ENCODE results near the gene LRBA.
A peak's percentile ranks its signal among the peaks of the same experiment; 100 is the strongest.

The LRBA gene

DNA sequence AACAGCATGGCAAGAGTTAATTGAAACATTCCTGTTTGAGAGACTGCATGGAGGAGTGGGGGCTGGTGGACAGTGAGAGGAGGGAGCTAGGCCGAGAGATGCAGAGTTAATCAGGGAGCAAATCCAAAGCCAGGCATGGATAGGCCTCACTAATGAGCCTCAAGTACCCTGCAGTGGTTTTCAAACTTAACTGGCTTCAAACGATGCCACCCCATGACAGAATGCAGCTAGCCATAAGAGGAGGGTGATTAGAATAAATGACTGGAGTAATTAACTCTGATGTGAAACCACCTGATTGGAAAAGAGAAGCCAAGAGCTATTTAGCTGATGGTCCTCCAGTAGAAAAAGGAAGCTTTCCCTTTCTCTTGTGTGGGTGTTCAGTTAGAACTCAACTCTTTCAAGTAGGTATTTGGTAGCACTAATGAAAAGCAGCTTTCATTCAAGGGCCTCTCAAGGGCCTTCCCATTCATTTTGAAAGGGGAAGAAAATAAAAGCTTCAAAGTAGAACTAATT is 648.5 kb downstream of the LRBA start:
- no peak for DNase-seq (ENCODE audit: low read depth)

DNA sequence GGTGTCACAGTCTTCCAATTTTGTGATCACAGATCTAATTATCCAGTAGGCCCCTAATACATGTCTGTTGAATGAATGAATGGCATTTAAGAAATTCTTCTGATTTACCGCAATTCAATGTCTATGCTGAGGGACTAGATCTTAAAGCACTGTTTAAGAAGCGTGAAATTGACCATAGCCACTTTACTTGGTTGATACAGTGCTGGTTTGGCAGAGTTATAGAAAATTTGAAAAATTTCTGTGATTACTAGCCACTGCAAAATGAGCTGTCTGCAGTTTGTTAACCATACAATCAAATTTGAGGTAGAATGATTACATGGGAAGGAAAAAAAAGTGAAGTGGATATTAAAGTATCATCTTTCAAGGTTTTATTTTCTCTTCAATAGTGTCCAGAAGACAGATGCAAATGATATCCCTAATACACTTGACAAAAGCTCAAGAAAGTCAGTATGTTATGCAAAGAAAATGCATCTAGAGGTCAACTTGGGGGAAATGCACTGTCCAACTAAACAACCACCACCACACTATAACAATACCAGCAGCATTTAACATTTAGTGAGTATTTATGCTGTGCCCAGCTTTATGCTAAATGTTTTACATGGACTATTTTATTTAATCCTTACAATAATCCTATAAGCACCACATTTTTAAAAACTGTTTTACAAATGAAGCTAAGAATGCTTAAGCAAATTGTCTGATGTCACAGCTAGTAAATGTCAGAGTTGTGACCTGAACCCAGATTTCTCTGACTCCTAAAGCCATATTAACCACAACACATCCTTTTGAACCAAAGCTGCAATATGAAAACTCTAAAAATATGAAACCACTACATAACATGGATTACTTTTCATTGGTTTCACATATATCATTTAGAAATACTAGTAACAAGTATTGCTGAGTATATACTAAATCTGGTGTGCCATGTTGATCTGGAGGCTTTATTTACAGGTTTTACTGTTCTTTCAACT is 651.1 kb downstream of the LRBA start:
- DNase-seq (ENCODE audit: low read depth) = no peak

DNA sequence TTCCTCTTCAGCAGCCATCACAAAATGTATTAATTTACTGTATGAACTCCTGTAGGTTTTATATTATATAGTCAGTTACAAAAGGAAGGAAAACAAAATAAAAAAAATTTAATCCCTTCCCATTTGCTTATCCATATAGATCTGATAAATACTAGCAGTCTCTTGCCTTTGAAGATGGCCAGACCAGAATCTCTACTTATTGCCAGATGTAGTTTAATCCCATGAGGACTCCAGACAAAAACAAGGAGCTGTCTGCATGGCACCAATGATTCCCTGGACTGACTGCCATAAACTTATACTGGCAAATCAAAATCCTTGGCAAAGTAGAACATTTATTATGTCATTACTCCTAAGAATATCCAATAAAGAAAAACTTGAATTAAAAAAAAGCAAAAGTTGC is 656.4 kb downstream of the LRBA start:
- no peak for DNase-seq (ENCODE audit: low read depth)

DNA sequence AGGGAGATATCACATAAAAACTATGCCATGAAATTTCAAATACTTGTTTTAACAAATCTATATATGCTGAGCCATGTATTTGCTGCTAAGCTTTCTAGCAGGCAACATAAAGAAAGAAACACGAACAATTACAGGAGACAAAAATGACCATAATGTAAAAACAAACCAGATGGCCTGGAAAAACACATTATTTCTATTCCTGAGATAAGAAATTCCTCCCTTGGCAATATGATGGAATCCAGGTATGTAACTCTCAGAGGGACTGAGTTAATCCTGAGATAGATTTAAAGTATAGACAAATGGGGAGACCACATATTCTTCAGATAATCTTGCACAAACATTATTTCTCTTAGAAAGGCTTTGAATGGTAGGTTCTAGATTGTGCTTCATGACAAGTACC is 657.3 kb downstream of the LRBA start:
- DNase-seq (ENCODE audit: low read depth) = no peak

DNA sequence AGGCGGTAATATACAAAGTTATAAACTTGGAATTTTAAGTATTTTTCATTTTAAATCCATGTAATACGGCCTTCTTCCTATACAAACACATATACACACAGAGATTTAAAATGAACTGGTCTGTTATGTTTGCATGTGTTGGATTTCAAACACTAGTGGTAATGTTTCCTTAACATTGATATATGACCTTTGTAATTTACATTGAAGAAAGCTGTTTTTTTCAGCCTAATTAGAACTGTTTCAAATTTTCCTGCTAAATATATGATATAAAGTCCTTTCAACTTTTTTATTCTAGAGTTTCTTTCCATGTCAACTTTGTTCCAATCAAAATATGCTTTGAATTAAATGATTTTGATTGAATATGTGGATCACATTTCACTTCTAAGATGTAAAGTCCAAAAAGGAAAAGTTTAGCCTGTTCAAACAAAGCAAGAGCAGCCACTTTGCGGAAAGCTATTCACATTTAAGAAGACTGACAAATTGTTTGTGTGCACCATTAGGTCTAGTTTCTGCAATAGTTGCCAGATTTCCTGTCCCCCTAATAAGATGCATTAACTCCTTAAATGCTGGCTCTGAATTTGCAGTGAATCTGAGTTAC is 659.1 kb downstream of the LRBA start:
- no peak for DNase-seq (ENCODE audit: low read depth)

DNA sequence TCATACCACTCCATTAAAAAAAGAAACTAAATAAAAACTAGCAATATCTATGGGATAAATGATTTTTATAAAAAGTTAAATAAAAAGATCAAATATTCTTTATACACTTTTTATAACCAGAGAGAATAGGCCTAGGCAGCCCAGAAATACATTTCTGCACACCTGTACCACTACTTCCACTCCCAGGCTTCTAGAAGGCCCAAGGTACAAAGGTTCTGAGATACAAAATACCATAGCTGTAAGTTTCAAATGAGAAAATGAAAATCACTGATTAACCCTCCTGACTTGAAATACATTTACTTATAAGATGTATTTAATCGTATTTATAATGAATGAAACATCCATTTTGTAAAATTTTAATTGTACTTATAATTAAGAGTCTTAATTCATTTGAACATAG is 659.7 kb downstream of the LRBA start:
- DNase-seq (ENCODE audit: low read depth) = no peak

DNA sequence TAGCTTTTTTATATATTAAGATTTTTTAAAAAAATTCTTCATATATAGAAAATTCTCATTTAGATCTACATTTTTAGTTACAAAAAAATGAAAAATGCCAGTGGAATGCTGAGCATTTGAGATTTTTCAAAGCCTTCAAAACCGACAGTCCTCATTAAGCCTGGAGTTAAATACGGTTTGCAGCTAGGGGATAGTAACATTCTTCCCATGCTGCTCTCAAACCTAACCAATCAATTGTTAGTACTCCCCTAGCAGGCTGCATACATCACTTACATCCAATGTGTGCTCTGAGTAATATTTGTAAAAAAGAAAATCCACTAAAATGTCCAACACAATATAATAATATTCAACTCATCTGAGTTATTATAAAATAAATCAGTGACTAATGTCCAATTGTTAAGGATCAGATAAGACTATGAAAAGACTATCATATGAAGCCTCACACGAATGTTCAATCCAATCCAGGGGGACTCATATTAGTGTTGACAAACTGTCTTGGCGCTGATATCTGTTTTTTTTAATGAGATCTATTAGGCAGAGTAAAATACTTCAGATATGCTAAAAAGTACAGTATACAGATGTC is 660.8 kb downstream of the LRBA start:
- no peak for DNase-seq (ENCODE audit: low read depth)

DNA sequence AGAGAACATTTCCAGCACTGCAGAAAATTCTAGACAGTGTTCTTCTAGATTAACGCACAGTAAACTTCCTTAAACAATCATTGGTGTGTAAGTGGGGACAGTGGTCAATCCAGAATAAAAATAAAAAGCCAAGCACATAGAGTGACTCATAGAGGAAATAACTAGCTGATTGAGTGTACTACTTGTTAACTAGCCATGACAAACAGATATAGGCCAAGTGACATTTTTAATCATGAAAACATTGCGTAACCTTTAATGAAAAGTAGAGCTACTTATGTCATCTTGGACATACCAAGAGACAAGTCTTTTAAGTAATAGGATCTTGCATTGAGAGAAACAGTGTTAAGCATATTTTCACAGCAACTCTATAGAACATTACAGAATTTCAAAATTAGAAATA is 667.0 kb downstream of the LRBA start:
- DNase-seq (ENCODE audit: low read depth) = peak; percentile 17

DNA sequence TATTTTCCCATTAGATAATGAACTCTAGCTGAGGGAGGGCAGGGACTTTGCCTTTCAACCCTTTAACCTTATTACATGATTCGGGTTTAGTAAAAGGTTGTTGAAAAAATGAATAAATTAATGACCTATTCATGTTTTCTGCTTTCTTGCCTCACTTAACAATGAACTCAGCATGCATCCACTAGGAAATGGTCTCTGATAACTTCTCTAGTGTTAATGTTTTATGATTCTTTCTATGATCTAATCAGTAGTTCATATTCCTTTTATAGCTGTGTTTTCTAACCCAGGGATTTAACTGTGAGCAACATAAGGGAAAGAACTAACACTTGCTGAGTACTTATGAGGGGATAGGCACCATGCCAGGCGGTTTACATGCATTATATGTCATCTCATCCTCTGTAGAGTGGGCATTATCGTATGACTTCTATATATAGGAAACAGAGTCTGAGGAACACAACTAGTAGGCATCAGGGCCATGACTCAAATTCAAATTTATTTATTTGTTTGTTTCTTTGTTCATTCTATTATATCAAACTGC is 669.8 kb downstream of the LRBA start:
- DNase-seq (ENCODE audit: low read depth) = no peak

DNA sequence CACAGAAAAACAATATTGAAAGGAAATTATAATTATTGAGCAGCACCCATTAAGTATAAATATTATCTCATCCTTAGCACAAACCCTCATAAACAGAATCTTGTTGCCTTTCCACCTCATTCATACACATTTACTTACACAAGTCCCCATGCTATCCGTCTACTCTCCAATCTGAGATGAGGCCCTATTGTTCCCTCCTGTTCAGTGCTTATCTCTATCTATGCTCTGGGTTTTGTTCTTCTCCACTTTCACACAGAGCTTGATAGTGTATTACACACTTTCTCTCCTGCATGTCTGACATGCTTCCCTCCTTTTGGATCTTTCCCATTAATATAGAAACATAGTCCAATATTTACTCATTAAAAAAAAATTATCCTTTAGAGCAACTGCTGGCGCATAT is 671.3 kb downstream of the LRBA start:
- DNase-seq (ENCODE audit: low read depth) = no peak

DNA sequence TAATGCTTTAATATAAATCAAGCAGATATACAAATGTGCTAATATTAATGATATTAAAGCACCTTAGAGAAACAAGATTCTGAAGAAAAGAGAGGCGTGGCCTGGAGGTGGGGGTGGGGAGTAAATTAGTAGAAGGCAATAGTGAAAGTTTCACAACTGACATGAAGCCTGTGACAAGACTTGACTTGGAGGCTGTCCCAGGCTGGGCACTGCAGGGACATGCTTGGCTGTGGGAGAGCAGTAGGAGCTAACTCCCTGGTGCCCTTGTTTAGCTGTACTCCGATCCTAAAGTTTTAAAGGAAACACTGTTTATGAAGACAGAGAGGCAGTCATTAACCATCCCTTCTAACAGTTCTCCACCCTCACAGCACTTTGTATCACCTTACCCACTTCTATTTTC is 672.1 kb downstream of the LRBA start:
- DNase-seq (ENCODE audit: low read depth) = no peak

DNA sequence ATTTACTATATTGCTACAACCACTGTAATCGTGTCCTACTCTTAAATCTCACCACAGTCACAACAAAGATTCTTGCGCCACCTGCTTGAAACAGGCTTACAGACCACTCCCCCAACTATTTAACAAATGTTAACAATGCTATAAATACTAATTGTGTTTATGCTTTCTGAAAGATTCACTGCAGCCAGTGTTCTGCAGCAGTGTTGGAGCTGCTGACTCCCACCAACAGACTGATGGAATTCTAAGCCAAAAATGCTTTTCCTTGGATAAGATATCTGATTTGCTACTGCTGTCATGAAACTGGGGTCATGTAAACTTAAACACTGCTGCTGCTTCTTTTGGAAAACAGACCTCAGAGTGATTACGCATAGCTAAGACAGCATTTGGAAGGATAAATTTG is 677.4 kb downstream of the LRBA start:
- peak; percentile 48 for DNase-seq (ENCODE audit: low read depth)

DNA sequence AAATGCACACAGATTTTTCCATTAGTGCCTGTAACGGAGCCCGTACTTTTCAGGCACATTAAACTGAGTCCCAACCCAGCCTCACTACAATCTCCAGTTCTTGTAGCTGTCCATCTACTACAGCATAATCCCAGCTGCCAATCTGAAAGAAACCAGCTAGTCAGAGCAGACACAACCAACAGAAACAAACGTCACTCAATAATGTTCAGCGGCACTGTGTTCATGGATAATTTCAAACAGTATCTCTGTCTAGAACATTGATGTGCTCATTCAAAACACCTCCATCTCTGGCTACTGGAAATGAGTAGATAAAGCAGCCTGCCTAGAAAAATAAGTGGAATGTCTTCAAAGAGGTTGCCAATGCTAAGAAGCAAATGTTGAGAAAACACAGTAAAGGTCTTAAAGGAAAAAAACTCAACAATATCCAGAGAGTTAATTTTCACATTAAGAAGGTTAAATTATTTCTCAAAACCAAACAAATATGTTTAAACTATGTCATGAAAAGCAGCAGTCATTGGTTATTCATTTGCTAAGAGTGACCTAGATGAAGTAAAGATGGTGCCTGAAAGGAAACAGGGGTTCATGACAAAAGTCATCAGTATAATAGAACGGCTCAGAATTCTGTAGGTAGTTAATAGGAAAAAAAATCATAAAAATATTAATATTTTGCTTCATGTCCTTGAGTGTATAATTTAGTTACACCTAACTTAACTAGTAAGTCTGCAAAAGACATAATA is 678.2 kb downstream of the LRBA start:
- no peak for DNase-seq (ENCODE audit: low read depth)

DNA sequence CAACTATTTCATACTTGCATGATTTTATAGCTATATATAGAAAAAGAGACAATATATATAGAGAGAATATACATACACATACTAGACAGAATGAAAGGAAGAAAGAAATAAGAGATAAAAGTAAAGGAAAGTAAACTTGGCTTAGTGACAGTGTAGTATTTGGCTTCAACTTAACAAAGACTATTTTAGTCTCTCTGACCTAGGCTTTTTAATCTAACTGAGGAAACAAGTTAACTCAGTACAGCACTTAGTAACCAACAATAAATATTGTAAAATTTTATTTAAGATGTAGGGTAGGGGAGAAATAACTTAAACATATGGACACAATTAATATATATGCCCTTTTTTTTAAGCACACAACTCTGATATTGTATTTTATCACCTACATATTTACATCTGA is 682.1 kb downstream of the LRBA start:
- no peak for DNase-seq (ENCODE audit: low read depth)

DNA sequence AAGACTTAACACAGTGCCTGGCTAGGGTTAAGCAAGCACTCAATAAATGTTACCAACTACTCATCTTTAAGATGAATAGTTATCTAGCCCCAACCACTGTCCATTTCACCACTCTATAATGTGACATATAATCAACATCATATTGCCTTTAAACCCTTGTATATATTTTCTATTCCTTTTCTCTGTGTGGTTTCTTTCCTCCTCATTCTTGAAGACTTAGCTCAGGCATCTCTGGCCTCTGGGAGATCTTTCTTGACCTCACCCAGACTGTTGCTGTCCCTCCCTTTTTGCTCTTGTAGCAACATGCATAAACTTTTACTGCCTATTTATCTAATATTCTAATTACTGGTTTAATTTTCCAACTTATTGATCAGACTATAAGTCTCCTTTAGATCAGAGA is 683.0 kb downstream of the LRBA start:
- no peak for DNase-seq (ENCODE audit: low read depth)

DNA sequence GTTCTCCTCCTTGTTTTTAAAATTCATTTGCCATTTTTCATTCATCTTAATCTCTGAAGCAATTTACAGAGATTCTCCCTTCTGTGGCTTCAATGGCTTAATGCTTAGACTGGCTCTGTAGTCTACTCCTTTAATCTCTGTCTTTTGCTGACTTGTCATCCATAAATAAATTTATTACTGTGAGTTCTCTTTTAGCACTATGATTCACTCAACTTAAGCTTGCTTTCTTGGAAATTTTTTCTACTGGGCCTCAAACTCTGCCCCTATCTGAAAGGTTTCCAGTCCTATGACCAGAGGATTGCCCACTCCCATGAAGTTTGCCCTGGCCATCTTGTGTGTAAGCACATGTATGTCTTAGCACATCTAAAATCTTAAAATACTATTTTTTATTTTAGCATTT is 685.7 kb downstream of the LRBA start:
- no peak for DNase-seq (ENCODE audit: low read depth)

DNA sequence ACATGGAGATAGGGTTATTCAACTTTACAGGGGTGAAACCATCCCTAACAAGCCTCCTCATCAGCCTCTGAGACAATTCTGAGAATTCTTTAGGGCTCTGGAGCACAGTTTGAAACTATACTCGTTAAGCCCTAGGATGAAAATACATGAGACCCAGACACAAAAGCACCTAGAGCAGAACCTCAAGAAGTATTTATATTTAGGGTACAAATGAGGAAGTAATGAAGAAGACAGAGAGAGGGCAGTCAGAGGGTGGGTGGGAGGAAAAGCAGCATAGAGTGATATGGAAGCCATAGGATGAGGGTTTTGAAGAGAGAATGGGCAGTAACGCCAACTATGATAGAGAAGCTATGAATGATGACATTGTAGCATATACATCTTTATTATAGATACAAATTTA is 686.6 kb downstream of the LRBA start:
- no peak for DNase-seq (ENCODE audit: low read depth)

DNA sequence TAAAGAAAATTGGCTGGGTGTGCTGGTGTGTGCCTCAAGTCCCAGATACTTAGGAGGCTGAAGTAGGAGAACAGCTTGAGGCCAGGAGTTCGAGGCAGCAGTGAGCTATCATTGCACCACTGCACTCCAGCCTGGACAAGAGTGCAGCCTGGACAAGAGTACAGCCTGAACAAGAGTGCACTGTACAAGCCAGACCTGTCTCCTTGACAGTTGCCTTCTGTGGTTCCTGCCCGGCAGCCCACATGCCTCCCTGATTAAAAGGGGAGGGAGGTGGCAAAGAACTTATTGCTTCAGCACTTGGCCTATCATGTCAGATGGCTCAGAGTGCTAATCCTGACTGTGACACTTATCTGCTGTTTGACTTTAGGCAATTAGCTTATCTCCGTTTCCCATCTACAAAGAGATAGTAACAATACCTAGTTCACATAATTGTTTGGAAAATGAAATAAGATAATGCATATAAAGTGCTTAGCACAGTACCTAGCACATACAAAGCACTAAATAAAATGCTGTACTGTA is 687.8 kb downstream of the LRBA start:
- DNase-seq (ENCODE audit: low read depth) = no peak

DNA sequence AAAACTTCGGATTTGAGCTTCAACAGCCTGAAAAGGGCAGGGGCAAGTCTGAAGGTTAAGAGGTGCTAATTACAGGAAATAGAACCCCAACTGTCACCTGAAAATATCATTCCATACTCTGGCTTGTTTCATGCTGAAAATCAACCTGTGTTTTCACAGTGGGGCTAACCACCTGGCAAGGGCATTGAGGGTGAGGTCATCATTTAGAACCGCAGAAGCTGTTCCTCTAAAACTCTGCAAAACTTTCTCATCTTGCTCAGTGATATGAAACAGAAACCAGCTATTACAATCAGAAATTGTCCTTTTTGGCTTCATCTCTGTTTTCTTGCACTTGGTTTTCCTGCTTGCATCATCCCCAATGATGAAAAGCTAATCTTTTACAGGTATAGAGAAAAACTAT is 689.2 kb downstream of the LRBA start:
- no peak for DNase-seq (ENCODE audit: low read depth)

DNA sequence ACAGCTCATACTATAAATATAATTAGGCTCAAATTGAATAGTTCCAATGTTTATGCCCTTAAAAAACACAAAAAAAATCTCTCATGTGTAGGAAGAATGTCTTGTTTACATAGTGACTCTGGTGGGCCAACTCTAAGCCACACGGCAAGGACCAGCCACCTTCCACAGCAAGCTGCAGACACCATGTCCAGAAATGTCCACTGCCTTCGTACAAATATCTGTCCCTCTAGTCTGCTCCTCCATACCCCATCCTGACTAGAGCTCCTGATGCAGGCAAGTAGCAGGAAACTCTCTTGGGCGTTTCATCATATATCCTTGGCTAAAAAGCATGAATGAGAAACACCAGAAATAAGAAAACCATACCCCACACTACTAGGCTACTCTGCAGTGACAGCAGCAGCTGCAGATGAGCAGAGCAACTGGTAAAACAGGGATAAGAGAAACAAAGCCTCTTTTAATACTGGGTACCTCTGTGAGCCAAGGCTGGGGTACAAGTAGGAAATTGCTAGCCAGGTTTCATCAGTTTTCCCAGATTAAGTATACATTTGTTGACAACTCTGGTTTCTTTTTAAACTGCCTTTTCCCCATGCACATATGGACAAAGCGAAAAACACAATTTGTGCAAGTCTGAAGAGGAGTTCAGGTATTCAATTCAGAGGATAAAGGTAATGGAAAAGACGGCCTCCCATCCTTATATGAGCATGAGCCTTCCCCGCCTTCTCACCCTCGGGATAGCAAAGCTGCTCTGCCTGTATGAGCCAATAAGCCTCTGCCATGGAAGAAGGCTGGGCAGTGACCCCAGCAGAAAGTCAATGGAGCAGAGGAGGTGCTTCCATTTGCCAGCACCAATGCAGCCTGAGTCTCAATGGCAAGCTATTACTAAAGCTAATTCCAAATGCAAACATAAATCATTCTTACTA is 691.4 kb downstream of the LRBA start:
- no peak for DNase-seq (ENCODE audit: low read depth)

DNA sequence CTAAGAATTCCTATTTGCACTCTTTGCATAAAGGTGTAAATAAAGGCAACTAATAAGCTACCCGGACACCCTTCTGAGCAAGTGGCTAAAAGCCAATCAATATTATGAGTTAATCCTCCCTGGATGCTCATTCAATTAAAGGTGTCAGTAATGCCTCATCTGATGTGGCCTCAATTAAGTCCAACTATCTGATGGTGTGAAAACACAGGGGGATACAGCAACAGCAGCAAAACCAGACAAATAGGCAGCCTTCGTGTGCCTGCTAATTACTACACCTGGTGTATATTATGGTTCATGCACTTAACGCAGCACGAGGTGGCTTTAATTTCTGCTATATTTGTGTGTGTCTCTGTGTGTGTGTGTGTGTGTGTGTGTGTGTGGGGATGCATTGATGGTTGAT is 692.4 kb downstream of the LRBA start:
- DNase-seq (ENCODE audit: low read depth) = no peak

Measured in GM04503 (cell line).